ENCODE results near the gene NUF2.
"Not testable (repeated sequence)": the region's sequence is repeated elsewhere in the genome, so short reads cannot be mapped to it uniquely, and the experiment has no call there.

Gene NUF2

GRCh38 chr1:163335216-163335615 is 13.5 kb downstream of the NUF2 start:
- no peak for DNase-seq (ENCODE audit: low spot score)

- no peak for DNase-seq (ENCODE audit: low spot score)
These were observed 15.9 kb downstream of the NUF2 start for GRCh38 chr1:163337631-163338030.

- no peak for DNase-seq (ENCODE audit: low spot score)
These were observed 24.6 kb downstream of the NUF2 start for GRCh38 chr1:163346326-163346870.

- no peak for DNase-seq (ENCODE audit: low spot score)
These were observed 25.4 kb downstream of the NUF2 start for GRCh38 chr1:163347106-163347505.

- DNase-seq (ENCODE audit: low spot score): no peak
These were observed 30.2 kb downstream of the NUF2 start for GRCh38 chr1:163351912-163352311.

- DNase-seq (ENCODE audit: low spot score): no peak
These were observed 35.6 kb downstream of the NUF2 start for GRCh38 chr1:163357378-163357777.

GRCh38 chr1:163358172-163358571 is 36.4 kb downstream of the NUF2 start:
- DNase-seq (ENCODE audit: low spot score): not testable (repeated sequence)

- no peak for DNase-seq (ENCODE audit: low spot score)
These were observed 39.6 kb downstream of the NUF2 start for GRCh38 chr1:163361123-163361934.

GRCh38 chr1:163365186-163365585 is 43.4 kb downstream of the NUF2 start:
- no peak for DNase-seq (ENCODE audit: low spot score)

- DNase-seq (ENCODE audit: low spot score): no peak
These were observed 44.8 kb downstream of the NUF2 start for GRCh38 chr1:163366555-163366954.

GRCh38 chr1:163367721-163368120 is 46.0 kb downstream of the NUF2 start:
- no peak for DNase-seq (ENCODE audit: low spot score)

- DNase-seq (ENCODE audit: low spot score): no peak
These were observed 50.8 kb downstream of the NUF2 start for GRCh38 chr1:163372576-163372975.

GRCh38 chr1:163378554-163378953 is 56.8 kb downstream of the NUF2 start:
- DNase-seq (ENCODE audit: low spot score): no peak

- DNase-seq (ENCODE audit: low spot score): no peak
These were observed 58.0 kb downstream of the NUF2 start for GRCh38 chr1:163379801-163380200.

GRCh38 chr1:163381487-163382184 is 59.9 kb downstream of the NUF2 start:
- DNase-seq (ENCODE audit: low spot score): no peak

GRCh38 chr1:163382395-163382794 is 60.6 kb downstream of the NUF2 start:
- DNase-seq (ENCODE audit: low spot score): no peak

GRCh38 chr1:163387146-163387545 is 65.4 kb downstream of the NUF2 start:
- DNase-seq (ENCODE audit: low spot score): no peak

GRCh38 chr1:163388970-163389369 is 67.2 kb downstream of the NUF2 start:
- DNase-seq (ENCODE audit: low spot score): no peak

- DNase-seq (ENCODE audit: low spot score): no peak
These were observed 74.0 kb downstream of the NUF2 start for GRCh38 chr1:163395790-163396189.

- no peak for DNase-seq (ENCODE audit: low spot score)
These were observed 75.9 kb downstream of the NUF2 start for GRCh38 chr1:163397451-163398200.

GRCh38 chr1:163399001-163399400 is 77.2 kb downstream of the NUF2 start:
- no peak for DNase-seq (ENCODE audit: low spot score)

- no peak for DNase-seq (ENCODE audit: low spot score)
These were observed 78.3 kb downstream of the NUF2 start for GRCh38 chr1:163399976-163400601.
